ENCODE data around the gene ATF7IP2.

Gene ATF7IP2

GRCh38 chr16:10511829-10512228, 126.0 kb downstream of the ATF7IP2 start:
- DNase-seq (ENCODE audit: low read depth) = no peak

- peak; percentile 28 for DNase-seq (ENCODE audit: low read depth)
Observed at GRCh38 chr16:10514369-10515055, 128.7 kb downstream of the ATF7IP2 start.

- no peak for DNase-seq (ENCODE audit: low read depth)
Observed at GRCh38 chr16:10517868-10518267, 132.0 kb downstream of the ATF7IP2 start.

GRCh38 chr16:10518479-10519041, 132.7 kb downstream of the ATF7IP2 start:
- DNase-seq (ENCODE audit: low read depth) = no peak

GRCh38 chr16:10519297-10519696, 133.4 kb downstream of the ATF7IP2 start:
- no peak for DNase-seq (ENCODE audit: low read depth)

- no peak for DNase-seq (ENCODE audit: low read depth)
Observed at GRCh38 chr16:10519929-10520868, 134.3 kb downstream of the ATF7IP2 start.

GRCh38 chr16:10520869-10521578, 135.2 kb downstream of the ATF7IP2 start:
- DNase-seq (ENCODE audit: low read depth) = no peak

DNA sequence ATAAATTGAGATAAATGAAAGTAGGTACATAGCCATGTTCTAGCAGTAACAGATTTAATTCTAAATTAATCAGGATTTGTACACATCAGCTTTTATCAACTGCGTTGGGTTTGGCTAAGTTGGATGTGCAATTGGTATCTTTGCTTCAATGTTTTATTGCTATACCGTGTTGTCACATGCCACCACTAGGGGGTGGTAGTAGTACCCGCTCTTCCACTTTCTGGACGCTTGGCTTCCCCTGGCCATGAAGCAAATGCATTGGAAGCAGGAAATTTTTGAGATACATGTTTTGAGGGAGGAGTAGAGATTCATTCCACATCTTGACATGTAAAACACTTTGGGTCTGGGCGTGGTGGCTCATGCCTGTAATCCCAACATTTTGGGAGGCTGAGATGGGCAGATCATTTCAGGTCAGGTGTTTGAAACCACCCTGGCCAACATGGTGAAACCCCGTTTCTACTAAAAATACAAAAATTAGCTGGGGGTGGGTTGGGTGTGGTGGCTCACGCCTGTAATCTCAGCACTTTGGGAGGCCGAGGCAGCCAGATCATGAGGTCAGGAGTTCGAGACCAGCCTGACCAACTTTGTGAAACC, 135.9 kb downstream of the ATF7IP2 start:
- no peak for DNase-seq (ENCODE audit: low read depth)

- DNase-seq (ENCODE audit: low read depth) = no peak
Observed at GRCh38 chr16:10522966-10523365, 137.1 kb downstream of the ATF7IP2 start.

DNA sequence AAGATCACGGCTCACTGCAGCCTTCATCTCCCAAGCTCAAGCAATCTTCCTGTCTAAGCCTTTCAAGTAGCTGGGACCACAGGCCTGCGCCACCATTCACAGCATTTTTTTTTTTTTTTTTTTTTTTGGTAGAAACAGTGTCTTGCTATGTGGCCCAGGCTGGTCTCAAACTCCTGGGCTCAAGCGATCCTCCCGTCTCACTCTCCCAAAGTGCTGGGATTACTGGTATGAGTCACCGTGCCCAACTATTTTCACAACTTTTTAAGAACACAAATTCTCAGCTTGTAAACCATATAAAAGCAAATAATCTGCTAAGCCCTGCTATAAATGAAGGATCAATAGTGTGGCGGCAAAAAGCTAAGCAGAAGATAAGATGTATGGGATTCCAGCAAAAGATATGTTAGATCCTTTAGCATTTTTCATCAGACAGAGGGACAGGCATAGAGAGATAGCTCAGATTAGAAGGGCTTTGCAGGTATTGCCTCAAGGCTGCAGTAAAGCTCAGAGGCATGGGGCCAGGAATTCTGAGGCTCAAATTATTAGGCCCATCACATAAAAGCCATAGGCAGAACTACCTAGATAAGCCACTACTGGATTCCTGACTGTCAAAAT, 139.5 kb downstream of the ATF7IP2 start:
- DNase-seq (ENCODE audit: low read depth) = no peak

DNA sequence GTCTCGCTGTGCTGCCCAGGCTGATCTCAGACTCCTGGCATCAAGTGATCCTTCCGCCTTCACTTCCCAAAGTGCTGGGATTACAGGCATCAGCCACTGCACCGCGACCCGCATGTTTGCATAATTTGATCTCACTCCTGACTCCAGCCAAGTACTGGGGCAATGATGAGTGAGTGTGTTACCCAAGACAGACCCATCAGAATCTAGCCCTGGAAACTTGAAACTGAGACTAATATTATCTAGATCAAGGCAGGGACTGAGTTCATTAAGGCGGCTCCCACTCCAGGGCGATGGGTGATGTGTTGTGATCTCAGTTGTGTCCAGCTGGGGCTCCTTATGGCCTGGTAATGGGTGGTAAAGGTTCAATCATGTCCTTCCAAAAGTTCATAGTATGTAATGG, 141.1 kb downstream of the ATF7IP2 start:
- no peak for DNase-seq (ENCODE audit: low read depth)

- no peak for DNase-seq (ENCODE audit: low read depth)
Observed at GRCh38 chr16:10528635-10529034, 142.8 kb downstream of the ATF7IP2 start.

DNA sequence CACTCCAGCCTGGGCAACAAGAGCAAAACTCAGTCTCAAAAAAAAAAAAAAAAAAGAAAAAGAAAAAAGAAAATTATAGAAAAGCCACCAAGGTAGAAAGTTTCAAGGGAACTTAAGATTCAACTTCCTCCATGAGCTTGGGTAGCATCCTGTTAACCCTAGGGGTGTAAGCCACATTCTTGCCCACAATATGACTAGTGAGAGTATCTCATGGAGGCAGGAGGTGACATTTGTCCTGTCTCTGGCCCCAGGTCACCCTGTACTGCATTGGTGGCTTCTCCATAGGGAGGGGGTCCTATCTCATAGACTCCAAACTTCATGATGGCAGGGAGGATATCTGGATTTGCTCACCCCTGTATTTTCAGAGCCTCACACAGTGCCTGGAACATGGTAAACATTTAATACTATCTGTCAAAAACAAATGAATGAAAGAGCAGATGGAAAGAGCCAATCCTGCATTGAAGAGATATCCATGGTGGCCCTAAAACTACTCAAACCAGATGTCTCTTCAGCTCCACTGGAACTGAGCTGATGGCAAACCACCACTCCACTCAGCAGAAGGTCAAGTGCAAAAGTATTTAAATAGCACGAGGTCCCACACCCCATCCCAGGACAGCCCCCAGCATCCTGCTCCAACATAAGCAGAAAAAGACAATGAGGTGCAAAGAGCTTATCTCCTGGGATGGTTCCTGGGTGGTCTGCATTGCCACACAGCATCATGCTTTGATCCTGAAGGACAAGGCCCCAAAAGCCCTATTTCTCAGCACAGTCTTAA, 144.2 kb downstream of the ATF7IP2 start:
- no peak for DNase-seq (ENCODE audit: low read depth)

GRCh38 chr16:10530685-10531084, 144.8 kb downstream of the ATF7IP2 start:
- no peak for DNase-seq (ENCODE audit: low read depth)

DNA sequence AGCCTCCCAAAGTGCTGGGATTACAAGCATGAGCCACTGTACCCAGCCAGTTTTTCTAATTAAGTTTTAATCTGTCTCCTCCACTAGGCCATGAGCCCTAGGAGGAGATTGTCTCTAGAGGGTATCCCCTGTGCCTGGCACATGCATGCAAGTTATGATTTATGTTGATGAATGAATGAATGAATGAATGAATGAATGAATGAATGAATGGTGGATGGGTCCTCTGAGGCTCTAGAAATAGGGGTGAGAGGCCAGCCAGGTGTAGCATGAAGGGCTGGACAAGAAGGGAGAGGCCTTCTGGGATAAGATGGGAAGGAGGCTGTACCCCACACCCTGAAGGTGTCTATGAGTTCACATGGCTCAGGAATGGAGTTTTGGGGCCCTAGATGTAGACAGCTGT, 145.7 kb downstream of the ATF7IP2 start:
- no peak for DNase-seq (ENCODE audit: low read depth)

Data from non-pigmented ciliary epithelial cell (primary cell).